Activated T-cell treated with anti-CD3 and anti-CD28 coated beads, Interleukin-2, amount 50 U/mL, for 24 hours (primary cell): Measurements from ENCODE around the gene GLYATL3.

Source experiments
- DNase-seq: peaks from one replicate; pipeline ENCODE4 v3.0.0-alpha.2; 2020
- H3K27ac Mint-ChIP-seq: 2 replicates; pipeline ENCODE4 v1.8.0; 2020; ENCODE audit warnings: mild to moderate bottlenecking, mixed read lengths
- H3K27me3 Mint-ChIP-seq: 2 replicates; pipeline ENCODE4 v1.8.0; 2020; ENCODE audit warnings: mixed read lengths
- H3K36me3 Mint-ChIP-seq: 2 replicates; pipeline ENCODE4 v1.8.0; 2020; ENCODE audit warnings: low read depth, mixed read lengths
- H3K4me1 Mint-ChIP-seq: 2 replicates; pipeline ENCODE4 v1.8.0; 2020; ENCODE audit warnings: low read depth, mixed read lengths
- H3K4me3 Mint-ChIP-seq: 2 replicates; pipeline ENCODE4 v1.8.0; 2020; ENCODE audit warnings: mild to moderate bottlenecking, moderate library complexity, mixed read lengths
- H3K9me3 Mint-ChIP-seq: 2 replicates; pipeline ENCODE4 v1.8.0; 2020; ENCODE audit warnings: mixed read lengths

GLYATL3 gene

DNA sequence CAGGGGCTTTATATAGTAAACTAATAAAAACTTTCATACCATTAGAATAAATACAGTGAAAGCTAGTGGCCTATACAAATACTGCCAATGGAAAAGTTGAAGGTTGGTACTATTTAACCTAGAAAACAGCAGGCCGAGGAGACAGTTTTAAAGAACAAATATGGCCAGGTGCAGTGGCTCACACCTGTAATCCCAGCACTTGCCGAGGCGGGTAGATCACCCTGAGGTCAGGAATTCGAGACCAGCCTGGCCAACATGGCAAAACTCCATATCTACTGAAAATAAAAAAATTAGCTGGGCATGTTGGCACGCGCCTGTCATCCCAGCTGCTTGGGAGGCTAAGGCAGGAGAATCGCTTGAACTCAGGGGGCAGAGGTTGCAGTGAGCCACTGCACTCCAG, 24.8 kb downstream of the GLYATL3 start:
- H3K4me3 Mint-ChIP-seq, result no peak overlapping the region
- no peak for DNase-seq
- H3K27me3 Mint-ChIP-seq, result peaks cover 7% of the 10 kb centered on the region
- H3K36me3 Mint-ChIP-seq, result no peaks in the 10 kb centered on the region
- H3K9me3 Mint-ChIP-seq, result no peaks in the 10 kb centered on the region
- no peak overlapping the region for H3K27ac Mint-ChIP-seq
- no peaks in the 10 kb centered on the region for H3K4me1 Mint-ChIP-seq

DNA sequence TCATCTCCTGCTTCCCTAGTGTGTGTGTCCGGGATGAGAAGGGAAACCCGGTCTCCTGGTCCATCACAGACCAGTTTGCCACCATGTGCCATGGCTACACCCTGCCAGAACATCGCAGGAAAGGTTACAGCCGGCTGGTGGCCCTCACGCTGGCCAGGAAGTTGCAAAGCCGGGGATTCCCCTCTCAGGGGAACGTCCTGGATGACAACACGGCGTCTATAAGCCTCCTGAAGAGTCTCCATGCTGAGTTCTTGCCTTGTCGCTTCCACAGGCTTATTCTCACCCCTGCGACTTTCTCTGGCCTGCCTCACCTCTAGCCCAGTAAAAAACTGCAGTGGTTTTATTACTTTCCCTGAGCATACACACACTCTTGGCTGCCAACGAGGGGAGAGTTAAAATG, 26.9 kb downstream of the GLYATL3 start:
- no peaks in the 10 kb centered on the region for H3K36me3 Mint-ChIP-seq
- no peak overlapping the region for H3K4me3 Mint-ChIP-seq
- no peaks in the 10 kb centered on the region for H3K9me3 Mint-ChIP-seq
- no peak overlapping the region for H3K27ac Mint-ChIP-seq
- no peaks in the 10 kb centered on the region for H3K4me1 Mint-ChIP-seq
- H3K27me3 Mint-ChIP-seq, result peaks cover 7% of the 10 kb centered on the region
- DNase-seq, result no peak

DNA sequence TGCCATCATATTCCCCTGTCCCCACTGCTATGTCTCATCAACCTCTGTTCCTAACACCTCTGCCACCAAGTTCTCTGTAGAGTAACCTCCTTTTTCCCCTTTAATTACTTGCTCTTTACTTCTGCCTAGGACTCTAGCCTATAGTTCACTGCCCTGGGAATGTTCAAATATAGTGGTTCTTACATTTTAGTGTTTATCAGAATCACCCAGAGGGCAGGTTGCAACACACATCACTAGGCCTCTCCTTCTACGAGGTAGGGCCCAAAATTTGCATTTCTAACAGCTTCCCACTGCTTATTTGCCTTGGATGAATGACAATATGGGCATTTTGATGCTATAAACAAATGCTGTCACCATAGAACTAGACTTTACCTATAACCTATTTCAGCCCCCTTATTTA, 27.6 kb downstream of the GLYATL3 start:
- no peaks in the 10 kb centered on the region for H3K36me3 Mint-ChIP-seq
- no peak overlapping the region for H3K27ac Mint-ChIP-seq
- no peak overlapping the region for H3K4me3 Mint-ChIP-seq
- peaks cover 2% of the 10 kb centered on the region for H3K4me1 Mint-ChIP-seq
- H3K9me3 Mint-ChIP-seq, result no peaks in the 10 kb centered on the region
- H3K27me3 Mint-ChIP-seq, result peaks cover 11% of the 10 kb centered on the region
- no peak for DNase-seq

DNA sequence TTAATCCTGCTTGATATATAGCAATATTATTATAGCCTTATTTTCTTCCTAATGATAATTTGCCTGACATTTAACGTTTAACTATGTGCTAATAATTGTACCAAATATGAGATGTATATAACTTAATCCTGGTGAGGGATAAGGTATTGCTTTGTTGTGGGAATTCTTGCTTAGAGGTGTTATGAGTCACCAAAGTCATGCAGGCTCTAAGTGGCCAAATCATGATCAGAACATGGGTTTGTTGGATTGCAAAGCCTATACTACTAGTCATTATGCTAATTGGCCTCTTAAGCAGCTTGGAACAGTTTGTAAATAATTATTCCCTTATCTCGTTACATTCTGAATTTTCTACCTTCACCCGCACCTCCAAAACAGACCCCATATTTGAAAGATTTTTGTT, 28.8 kb downstream of the GLYATL3 start:
- Mint-ChIP-seq H3K27ac (no peak overlapping the region), H3K4me3 (no peak overlapping the region), H3K4me1 (peaks cover 2% of the 10 kb centered on the region), H3K27me3 (peaks cover 11% of the 10 kb centered on the region), H3K36me3 (no peaks in the 10 kb centered on the region), H3K9me3 (no peaks in the 10 kb centered on the region)
- no peak for DNase-seq

DNA sequence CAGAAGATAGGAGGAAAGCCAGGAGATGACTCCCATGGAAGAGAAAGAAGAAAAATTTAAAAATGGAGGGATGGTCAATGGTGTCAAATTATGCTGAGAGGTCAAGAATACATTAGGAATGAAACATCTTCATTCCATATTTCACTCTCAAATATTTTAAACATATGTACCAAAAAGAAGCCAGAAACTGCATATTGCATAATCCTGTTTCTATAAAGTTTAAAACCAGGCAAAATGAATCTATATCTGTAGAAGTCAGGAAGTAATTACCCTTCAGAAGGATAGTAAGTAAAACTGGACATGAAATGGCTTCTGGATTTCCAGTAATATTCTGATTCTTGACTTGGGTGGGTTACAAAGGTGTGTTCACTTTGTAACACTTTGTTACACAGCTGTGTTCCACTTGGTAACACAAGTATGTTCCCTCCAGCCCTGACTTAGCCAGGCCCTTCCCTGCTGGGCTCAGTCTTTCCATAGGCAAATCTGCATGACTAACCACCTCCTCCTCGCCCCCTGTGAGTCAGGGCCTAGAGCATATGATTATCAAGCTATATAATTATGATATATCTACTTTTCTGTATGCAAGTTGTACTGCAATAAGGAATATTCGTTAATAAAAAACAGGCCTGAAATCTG, 30.5 kb downstream of the GLYATL3 start:
- Mint-ChIP-seq H3K4me3 (no peak overlapping the region), H3K9me3 (no peaks in the 10 kb centered on the region), H3K36me3 (no peaks in the 10 kb centered on the region), H3K27ac (no peak overlapping the region), H3K27me3 (peaks cover 14% of the 10 kb centered on the region), H3K4me1 (peaks cover 2% of the 10 kb centered on the region)
- no peak for DNase-seq

DNA sequence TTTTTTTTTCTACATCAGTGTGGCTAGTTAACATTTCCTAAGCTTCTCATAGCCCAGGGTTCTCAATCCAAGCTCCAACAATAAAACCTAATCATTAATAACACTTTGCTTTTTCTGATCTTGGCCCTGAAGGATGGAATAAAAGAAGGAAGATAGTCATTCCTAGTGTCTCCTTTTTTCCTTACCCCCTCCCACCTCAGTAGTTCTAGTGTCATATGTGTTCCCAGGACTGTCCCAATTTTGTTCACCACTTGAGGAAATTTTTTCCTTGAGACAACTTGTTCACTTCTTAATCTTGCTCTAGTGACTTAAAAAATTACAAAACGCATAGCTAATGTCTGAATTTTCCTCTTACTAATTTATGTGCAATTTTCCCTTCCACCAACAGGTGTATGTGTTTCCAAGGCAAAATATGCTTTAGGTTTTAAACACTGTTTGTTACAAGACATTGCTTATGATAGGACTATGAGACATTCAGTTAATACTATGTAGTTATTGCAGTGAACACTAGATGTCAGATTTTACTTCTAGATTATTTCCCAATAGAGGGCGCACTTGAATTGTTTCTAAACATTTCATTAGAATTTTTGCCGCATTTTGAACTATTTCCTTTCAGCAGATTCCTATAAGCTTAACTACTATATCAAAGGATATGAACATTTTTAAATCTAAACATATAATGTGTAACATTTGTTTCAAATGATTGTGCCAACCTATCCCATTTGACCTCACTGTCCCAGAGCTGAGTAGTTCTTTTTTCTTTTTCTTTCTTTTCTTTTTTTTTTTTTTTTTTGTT, 32.2 kb downstream of the GLYATL3 start:
- no peak for DNase-seq
- Mint-ChIP-seq H3K36me3 (no peaks in the 10 kb centered on the region), H3K9me3 (no peaks in the 10 kb centered on the region), H3K4me1 (peaks cover 2% of the 10 kb centered on the region), H3K27ac (no peak overlapping the region), H3K4me3 (no peak overlapping the region), H3K27me3 (peaks cover 14% of the 10 kb centered on the region)

DNA sequence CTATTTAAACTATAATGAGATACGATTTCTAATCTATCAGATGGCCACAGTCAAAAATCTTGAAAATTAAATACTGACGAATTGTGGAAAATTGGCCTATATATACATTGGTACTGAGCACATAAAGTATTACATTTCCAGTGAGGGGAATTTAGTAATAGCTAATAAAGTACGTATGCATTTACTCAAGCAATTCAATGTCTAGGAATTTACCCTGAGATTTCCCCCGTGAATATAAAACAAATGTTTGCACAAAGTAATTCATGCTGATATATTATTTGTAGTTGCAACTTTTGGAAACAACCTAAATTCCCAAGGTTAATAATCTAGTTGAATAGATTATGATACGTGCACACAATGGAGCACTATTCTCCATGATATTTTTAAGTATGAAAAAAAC, 36.1 kb downstream of the GLYATL3 start:
- Mint-ChIP-seq H3K36me3 (no peaks in the 10 kb centered on the region), H3K9me3 (no peaks in the 10 kb centered on the region), H3K4me3 (no peak overlapping the region), H3K27ac (no peak overlapping the region), H3K27me3 (peaks cover 7% of the 10 kb centered on the region), H3K4me1 (peaks cover 2% of the 10 kb centered on the region)
- DNase-seq, result no peak

DNA sequence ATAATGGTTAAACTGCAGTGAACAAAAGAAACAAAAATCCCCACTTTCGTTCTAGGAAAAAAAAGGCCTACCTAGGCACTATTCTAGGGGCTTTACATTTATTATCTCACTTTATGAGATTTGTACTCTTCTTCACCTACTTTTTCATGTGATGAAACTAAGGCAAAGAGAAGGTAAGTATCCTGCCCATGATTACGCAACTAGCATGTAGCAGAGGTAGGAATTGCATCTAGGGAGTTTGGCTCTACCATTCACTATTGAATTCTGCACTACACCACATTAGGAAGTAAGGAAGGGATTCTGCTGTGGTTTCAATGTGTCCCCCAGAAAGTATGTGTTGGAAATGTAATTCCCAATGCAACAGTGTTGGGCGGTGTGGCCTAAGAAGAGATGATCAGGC, 39.4 kb downstream of the GLYATL3 start:
- no peak overlapping the region for H3K27ac Mint-ChIP-seq
- H3K27me3 Mint-ChIP-seq, result peaks cover 3% of the 10 kb centered on the region
- H3K4me3 Mint-ChIP-seq, result no peak overlapping the region

DNA sequence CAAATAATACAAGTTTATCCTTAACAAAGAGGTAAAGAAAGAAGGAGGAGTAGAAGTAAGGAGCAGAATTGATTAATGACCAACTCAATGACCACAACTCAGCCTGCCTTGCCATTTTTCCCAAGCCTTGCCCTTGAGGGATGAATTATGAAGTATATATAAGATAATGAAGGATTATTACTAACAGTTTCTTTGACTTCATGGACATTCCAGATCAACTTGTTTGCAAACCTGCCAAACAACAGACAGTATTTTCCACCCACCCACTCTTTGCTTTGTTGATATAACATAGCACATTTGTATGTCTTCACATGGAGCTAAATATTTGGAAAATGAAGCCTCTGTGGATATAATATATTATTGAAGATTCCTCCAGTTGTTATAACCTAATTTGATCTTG, 40.9 kb downstream of the GLYATL3 start:
- H3K27me3 Mint-ChIP-seq, result no peaks in the 10 kb centered on the region
- no peak overlapping the region for H3K4me3 Mint-ChIP-seq
- no peak for DNase-seq
- H3K9me3 Mint-ChIP-seq, result no peaks in the 10 kb centered on the region
- peaks cover 4% of the 10 kb centered on the region for H3K4me1 Mint-ChIP-seq
- H3K36me3 Mint-ChIP-seq, result no peaks in the 10 kb centered on the region
- no peak overlapping the region for H3K27ac Mint-ChIP-seq

More for the DNA sequence above, 39.4 kb downstream of the GLYATL3 start:
- Mint-ChIP-seq H3K36me3 (no peaks in the 10 kb centered on the region), H3K9me3 (no peaks in the 10 kb centered on the region), H3K4me1 (peaks cover 4% of the 10 kb centered on the region)
- DNase-seq, result no peak

DNA sequence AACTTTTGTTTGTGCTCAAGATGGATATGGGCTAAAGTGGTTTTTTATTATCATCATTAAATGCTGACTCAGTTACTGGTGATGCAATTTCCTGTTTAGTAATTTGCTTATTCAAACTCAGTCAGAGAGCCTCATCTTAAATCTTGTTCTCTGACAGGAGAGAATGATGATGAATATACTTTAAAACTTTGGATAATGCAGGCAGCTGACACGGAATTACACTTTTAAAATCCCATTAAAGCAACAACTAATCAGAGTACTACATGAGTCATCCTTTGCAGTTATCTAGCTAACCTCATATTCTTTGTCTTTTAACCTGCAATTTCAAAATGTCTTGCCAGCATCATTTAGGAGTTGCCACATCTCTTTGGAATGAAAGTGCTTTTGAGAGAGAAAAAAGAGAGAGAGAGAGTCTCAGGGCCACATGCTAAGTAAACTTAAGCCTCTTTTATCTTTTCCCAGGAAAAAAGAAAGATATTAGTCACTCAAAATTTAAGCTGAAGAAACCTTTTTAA, 41.5 kb downstream of the GLYATL3 start:
- H3K9me3 Mint-ChIP-seq, result no peaks in the 10 kb centered on the region
- no peak overlapping the region for H3K4me3 Mint-ChIP-seq
- no peaks in the 10 kb centered on the region for H3K36me3 Mint-ChIP-seq
- H3K27me3 Mint-ChIP-seq, result no peaks in the 10 kb centered on the region
- peaks cover 4% of the 10 kb centered on the region for H3K4me1 Mint-ChIP-seq
- no peak for DNase-seq
- no peak overlapping the region for H3K27ac Mint-ChIP-seq

DNA sequence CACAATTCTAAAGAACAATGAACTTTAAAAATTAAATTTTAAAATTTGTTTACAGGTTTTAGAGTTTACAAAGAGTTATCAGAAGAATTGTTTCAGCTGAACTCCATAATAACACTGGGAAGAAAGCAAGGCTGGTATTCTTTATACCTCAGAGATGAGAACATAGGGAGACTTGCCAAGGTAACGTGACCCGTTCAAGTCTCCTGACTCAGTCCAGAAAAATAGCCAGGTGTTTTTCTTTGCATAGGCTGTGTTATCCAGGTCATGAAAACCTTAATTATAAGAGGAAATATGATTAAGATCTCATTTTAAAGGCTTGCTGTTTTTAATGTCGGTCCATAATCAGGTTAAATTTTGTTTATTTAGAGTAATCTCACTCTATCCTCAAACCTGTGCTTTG, 42.2 kb downstream of the GLYATL3 start:
- DNase-seq, result no peak
- Mint-ChIP-seq H3K4me1 (peaks cover 4% of the 10 kb centered on the region), H3K27ac (no peak overlapping the region), H3K9me3 (no peaks in the 10 kb centered on the region), H3K36me3 (no peaks in the 10 kb centered on the region), H3K4me3 (no peak overlapping the region), H3K27me3 (no peaks in the 10 kb centered on the region)

DNA sequence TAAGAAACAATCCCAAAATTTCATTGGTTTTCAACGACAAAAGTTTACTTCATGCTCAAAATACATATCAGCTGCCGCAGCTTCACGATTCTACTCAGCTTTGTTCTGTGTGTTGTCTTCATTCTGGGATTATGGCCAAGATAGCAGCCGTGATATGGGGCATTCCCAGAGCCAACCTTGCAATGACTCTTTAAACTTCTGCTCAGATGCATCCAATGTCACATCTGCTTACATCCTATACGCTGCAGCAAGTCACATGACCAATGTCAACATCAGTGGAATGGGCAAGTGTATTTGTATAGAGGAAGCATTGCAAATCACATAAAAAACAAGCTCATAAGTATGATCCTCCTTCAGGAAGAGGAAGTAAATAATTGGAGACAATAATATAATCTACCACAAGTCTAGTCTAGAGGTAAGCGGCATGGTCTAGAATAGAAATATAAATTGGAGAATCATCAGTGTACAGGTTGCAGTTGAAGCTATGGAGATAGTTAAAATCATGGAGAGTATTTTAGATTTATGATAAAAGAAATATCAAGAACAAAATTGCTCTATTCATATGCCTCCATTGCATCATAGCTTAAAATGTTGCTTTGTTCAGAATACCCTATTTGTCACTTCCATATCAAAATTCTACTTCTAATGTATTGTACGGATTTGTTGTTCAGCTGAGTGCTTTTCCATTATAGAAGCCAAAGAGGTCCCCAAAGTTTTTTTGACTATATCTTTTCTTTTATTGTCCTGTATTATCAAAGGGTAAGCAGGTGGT, 43.5 kb downstream of the GLYATL3 start:
- no peak overlapping the region for H3K27ac Mint-ChIP-seq
- H3K4me1 Mint-ChIP-seq, result peaks cover 4% of the 10 kb centered on the region
- no peak for DNase-seq
- peaks cover 3% of the 10 kb centered on the region for H3K27me3 Mint-ChIP-seq
- no peaks in the 10 kb centered on the region for H3K9me3 Mint-ChIP-seq
- H3K36me3 Mint-ChIP-seq, result no peaks in the 10 kb centered on the region
- H3K4me3 Mint-ChIP-seq, result no peak overlapping the region

DNA sequence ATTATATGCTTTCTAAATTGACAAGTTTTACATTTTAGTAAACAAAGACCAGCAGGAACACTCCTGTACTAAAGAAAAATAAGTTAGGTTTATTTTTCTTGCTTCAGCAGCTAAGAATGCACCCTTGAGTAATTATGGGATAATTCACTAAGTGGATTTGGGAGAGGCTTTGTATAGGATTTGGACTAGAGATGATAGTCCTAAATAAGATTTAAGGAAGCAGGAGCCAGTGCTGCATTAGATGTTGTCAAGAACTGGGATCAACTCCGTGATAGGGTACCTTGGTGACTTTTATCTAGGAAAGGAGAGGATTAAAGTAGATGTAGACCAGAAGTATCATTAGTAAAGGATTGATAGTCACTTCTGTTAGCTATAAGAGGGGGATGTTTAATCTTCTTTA, 46.6 kb downstream of the GLYATL3 start:
- Mint-ChIP-seq H3K9me3 (no peaks in the 10 kb centered on the region), H3K4me3 (no peak overlapping the region), H3K27me3 (peaks cover 30% of the 10 kb centered on the region), H3K27ac (no peak overlapping the region), H3K4me1 (peaks cover 12% of the 10 kb centered on the region), H3K36me3 (no peaks in the 10 kb centered on the region)
- DNase-seq, result no peak

DNA sequence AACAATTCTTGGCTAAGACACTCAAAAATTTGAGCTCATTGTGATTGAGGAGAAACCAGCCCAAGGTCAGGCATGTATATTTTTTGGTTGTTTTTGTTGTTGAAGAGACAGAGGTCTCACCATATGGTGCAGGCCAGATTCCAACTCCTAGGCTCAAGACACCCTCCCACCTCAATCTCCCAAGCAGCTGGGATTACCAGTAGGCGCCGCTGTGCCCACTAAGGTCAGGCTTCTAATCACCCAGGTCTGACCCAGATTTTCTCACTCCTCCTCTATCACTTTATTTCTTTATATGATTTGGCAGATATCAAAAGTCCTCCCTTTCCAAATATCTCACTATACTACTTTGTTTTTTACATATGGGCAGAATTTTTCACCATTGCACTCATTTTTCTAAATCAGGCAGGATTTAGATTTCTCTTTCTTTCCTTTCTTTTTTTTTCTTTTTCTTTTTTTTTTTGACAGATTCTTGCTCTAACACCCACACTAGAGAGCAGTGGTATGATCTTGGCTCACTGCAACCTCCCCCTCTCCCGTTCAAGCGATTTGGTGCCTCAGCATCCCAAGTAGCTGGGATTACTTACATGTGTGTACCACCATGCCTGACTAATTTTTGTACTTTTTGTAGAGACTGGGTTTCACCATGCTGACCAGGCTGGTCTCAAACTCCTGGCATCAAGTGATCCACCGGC, 49.0 kb downstream of the GLYATL3 start:
- H3K4me3 Mint-ChIP-seq, result no peak overlapping the region
- H3K36me3 Mint-ChIP-seq, result no peaks in the 10 kb centered on the region
- H3K27ac Mint-ChIP-seq, result no peak overlapping the region
- H3K9me3 Mint-ChIP-seq, result no peaks in the 10 kb centered on the region
- no peak for DNase-seq
- peaks cover 26% of the 10 kb centered on the region for H3K4me1 Mint-ChIP-seq
- peaks cover 48% of the 10 kb centered on the region for H3K27me3 Mint-ChIP-seq
